A549 treated with DMSO at 1 μM for 4 hours (cell line): ENCODE results near the gene ASPDH. TPM values are rescaled to one million over a fixed set of nuclear protein-coding genes. Genes with fewer than 3 reads are reported as not detected.

Experiments used
- total RNA-seq: library from RNA; stranded (reverse); fragments of 200-300 nt; extraction: Qiagen RNA extraction; gene quantifications from 5 replicates; pipeline ENCODE4 v1.2.3, GENCODE V29; 2022; ENCODE audit warnings: low read depth

The ASPDH gene
- total RNA-seq: not detected in 5 replicates

GRCh38 chr19:50513746-50514345, at the start of gene ASPDH:
ASPDH (minus strand) TSS chr19:50513913; CDS start chr19:50513823, 90 bp downstream.

GRCh38 chr19:50511069-50511822, 2.5 kb downstream of the ASPDH start, which contains the start of gene JOSD2:
JOSD2 (minus strand) TSS chr19:50511191; CDS start chr19:50510431, 760 bp downstream.

GRCh38 chr19:50476224-50476906, 37.3 kb downstream of the ASPDH start, which contains the start of the genes EMC10 and GARIN5A:
EMC10 (plus strand) TSS chr19:50476507; CDS start chr19:50476545, 38 bp downstream.
GARIN5A (minus strand) TSS chr19:50476848; CDS start chr19:50476388, 460 bp downstream.

Other genes starting within 250 kb of the ASPDH start
- 1.1 to 1.7 TPM (median 1.4 TPM) in 5 replicates for gene KCNC3, start 184.5 kb downstream of the ASPDH start, total RNA-seq
- 0.58 to 1.6 TPM (median 1.4 TPM) in 5 replicates for gene NAPSA, start 148.3 kb downstream of the ASPDH start, total RNA-seq
- 72.0 to 82.4 TPM (median 77.5 TPM) in 5 replicates for gene NR1H2, start 137.5 kb downstream of the ASPDH start, total RNA-seq
- gene POLD1, start 129.6 kb downstream of the ASPDH start, total RNA-seq: 59.3 to 87.5 TPM (median 80.5 TPM) in 5 replicates
- gene SPIB, start 95.0 kb downstream of the ASPDH start, total RNA-seq: 0.21 to 0.56 TPM (median 0.42 TPM) in 5 replicates
- gene MYBPC2, start 81.0 kb downstream of the ASPDH start, total RNA-seq: not detected in 5 replicates
- gene EMC10, start 37.4 kb downstream of the ASPDH start, total RNA-seq: 114 to 158 TPM (median 141 TPM) in 5 replicates
- 1.4 to 2.2 TPM (median 1.8 TPM) in 5 replicates for gene GARIN5A, start 37.1 kb downstream of the ASPDH start, total RNA-seq
- gene JOSD2, start 2.7 kb downstream of the ASPDH start, total RNA-seq: 60.9 to 87.3 TPM (median 69.0 TPM) in 5 replicates
- 0.28 to 0.85 TPM (median 0.63 TPM) in 5 replicates for gene LRRC4B, start 54.5 kb upstream of the ASPDH start, total RNA-seq
- gene SYT3, start 126.0 kb upstream of the ASPDH start, total RNA-seq: 0.42 to 1.1 TPM (median 0.55 TPM) in 5 replicates
- gene C19orf81, start 135.5 kb upstream of the ASPDH start, total RNA-seq: 2.1 to 10.3 TPM (median 9.1 TPM) in 5 replicates
- gene SHANK1, start 205.9 kb upstream of the ASPDH start, total RNA-seq: 0.07 to 0.52 TPM (median 0.22 TPM) in 5 replicates
- gene CLEC11A, start 209.5 kb upstream of the ASPDH start, total RNA-seq: 6.4 to 10.5 TPM (median 9.0 TPM) in 5 replicates